ENCODE data around the gene DSG1. TPM values are rescaled to one million over a fixed set of nuclear protein-coding genes. Genes with fewer than 3 reads are reported as not detected.

DSG1 gene
- total RNA-seq, 2 experiments from 2014 or later: not detected

DNA sequence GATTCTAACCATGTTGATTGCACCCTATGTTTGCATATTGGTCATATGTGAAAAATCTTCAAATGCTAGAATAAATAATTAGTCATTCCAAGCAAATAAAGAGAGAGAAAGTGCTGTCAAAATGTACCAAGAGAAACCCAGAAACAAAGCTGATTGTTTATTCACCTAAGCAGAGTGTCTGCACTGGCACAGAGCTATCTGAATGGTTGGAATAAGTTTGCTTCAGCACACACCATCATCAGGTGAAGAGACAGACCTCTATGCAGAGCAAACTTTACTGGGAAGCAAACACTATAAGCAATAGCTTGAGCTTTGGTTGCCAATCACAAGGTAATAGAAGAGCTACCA, 84.0 kb downstream of the DSG1 start:
- Mint-ChIP-seq H3K27ac (no peak overlapping the region), H3K4me3 (no peak overlapping the region), H3K36me3 (no peaks in the 10 kb centered on the region), H3K27me3 (no peaks in the 10 kb centered on the region), H3K4me1 (ENCODE audit: low read depth) (no peaks in the 10 kb centered on the region), H3K9me3 (no peaks in the 10 kb centered on the region)
- intact Hi-C loops (cut with micrococcal nuclease): loop anchor here (5.0 kb wide), 1 partner anchor 45 kb away; the partner anchor contains the start of gene DSG3
- CTCF ChIA-PET: interaction anchor here (1.1 kb wide), 1 partner anchor 13 kb away, joined by 4 read pairs; no protein-coding TSS in a partner anchor
- no peak for DNase-seq
- POLR2A ChIA-PET: no interaction called here

- CTCF ChIA-PET: no interaction called here
- Mint-ChIP-seq H3K4me3 (no peak overlapping the region), H3K27ac (no peak overlapping the region), H3K36me3 (no peaks in the 10 kb centered on the region), H3K4me1 (ENCODE audit: low read depth) (no peaks in the 10 kb centered on the region), H3K9me3 (no peaks in the 10 kb centered on the region), H3K27me3 (no peaks in the 10 kb centered on the region)
- no peak for DNase-seq
- intact Hi-C loops (cut with micrococcal nuclease): loop anchor here (1.0 to 5.0 kb wide), 2 partner anchors 31 to 44 kb away; partner anchors contain the start of gene DSG3
- POLR2A ChIA-PET: no interaction called here
Measured at GRCh38 chr18:31403409-31403808, 85.4 kb downstream of the DSG1 start.

Other genes starting within 250 kb of the DSG1 start
- gene DSC2, start 215.7 kb upstream of the DSG1 start, total RNA-seq: not detected
- under 1 TPM in 1 of 2 experiments, not detected in 1; 0.05 TPM for gene DSC1, start 155.3 kb upstream of the DSG1 start, total RNA-seq
- not detected for gene DSG4, start 58.6 kb downstream of the DSG1 start, total RNA-seq
- not detected for gene DSG3, start 129.6 kb downstream of the DSG1 start, total RNA-seq
- under 1 TPM; 0.19 to 0.31 TPM for gene DSG2, start 180.0 kb downstream of the DSG1 start, total RNA-seq